ENCODE measurements around the gene SFTA2.

GRCh38 chr6:30898750-30899360 is 33.1 kb downstream of the SFTA2 start:
- TF ChIP-seq CTCF (IDR thresholded peaks at IDR 0.05) (no peak), ZFX (IDR thresholded peaks at IDR 0.05; ENCODE audit: borderline replicate concordance) (no peak)
